PC-3 (cell line): ENCODE data around the gene CD4.

Experiments
- CTCF ChIP-seq: fragments of 300-600 bp; sonication (generic); conservative IDR thresholded peaks from 2 replicates; pipeline ENCODE4 v1.5.1; 2017; ENCODE audit warnings: antibody characterized with exemption, low read depth, mild to moderate bottlenecking, low read length
- EZH2 ChIP-seq: fragments of 300-600 bp; sonication (generic); IDR thresholded peaks from one replicate; pipeline ENCODE4 v1.6.1; 2017; ENCODE audit warnings: antibody characterized with exemption, mild to moderate bottlenecking, low read length; ENCODE audit not compliant: unreplicated experiment
- EZH2phosphoT487 ChIP-seq: fragments of 300-600 bp; sonication (generic); IDR thresholded peaks from 2 replicates; pipeline ENCODE4 v1.6.1; 2018; ENCODE audit warnings: mild to moderate bottlenecking, antibody characterized with exemption, low read length, borderline replicate concordance

GRCh38 chr12:6752921-6753771, 36.2 kb upstream of the CD4 start, which contains the start of gene MLF2:
- TF ChIP-seq CTCF (peak; percentile 88; the same call in 1 of the 2 replicates), EZH2phosphoT487 (no peak), EZH2 (no peak)
